IPS-11a (cell line): ENCODE results near the gene IRF6.

Experiments
- H3K4me3 ChIP-seq: one replicate; pipeline ENCODE4 v1.5.1; 2013; ENCODE audit warnings: low read depth, low read length, control low read depth

IRF6 gene

GRCh38 chr1:209805875-209806760, at the start of gene IRF6:
Gene IRF6, minus strand, starts transcription at chr1:209806142. Its CDS starts 4,729 bp downstream, at chr1:209801413.
- peak within 1 kb of the TSS; percentile 79 for H3K4me3 ChIP-seq

- no peak overlapping the region for H3K4me3 ChIP-seq
Observed at GRCh38 chr1:209855623-209856022, 49.7 kb upstream of the IRF6 start.

GRCh38 chr1:209855006-209855405, 49.1 kb upstream of the IRF6 start:
- no peak overlapping the region for H3K4me3 ChIP-seq

GRCh38 chr1:209854196-209854595, 48.3 kb upstream of the IRF6 start:
- H3K4me3 ChIP-seq, result no peak overlapping the region

- no peak overlapping the region for H3K4me3 ChIP-seq
Observed at GRCh38 chr1:209853676-209854075, 47.7 kb upstream of the IRF6 start.

- H3K4me3 ChIP-seq, result no peak overlapping the region
Observed at GRCh38 chr1:209850342-209850979, 44.5 kb upstream of the IRF6 start.

- H3K4me3 ChIP-seq, result no peak overlapping the region
Observed at GRCh38 chr1:209849388-209849787, 43.4 kb upstream of the IRF6 start.

- H3K4me3 ChIP-seq, result no peak overlapping the region
Observed at GRCh38 chr1:209845408-209845725, 39.4 kb upstream of the IRF6 start.

GRCh38 chr1:209844695-209845407, 38.9 kb upstream of the IRF6 start:
- no peak overlapping the region for H3K4me3 ChIP-seq

- no peak overlapping the region for H3K4me3 ChIP-seq
Observed at GRCh38 chr1:209840611-209841010, 34.7 kb upstream of the IRF6 start.

GRCh38 chr1:209839875-209840546, 34.1 kb upstream of the IRF6 start:
- H3K4me3 ChIP-seq, result no peak overlapping the region

- no peak overlapping the region for H3K4me3 ChIP-seq
Observed at GRCh38 chr1:209838537-209838936, 32.6 kb upstream of the IRF6 start.

GRCh38 chr1:209837671-209838070, 31.7 kb upstream of the IRF6 start:
- H3K4me3 ChIP-seq, result no peak overlapping the region

GRCh38 chr1:209835782-209836298, 29.9 kb upstream of the IRF6 start:
- H3K4me3 ChIP-seq, result no peak overlapping the region

GRCh38 chr1:209831615-209832014, 25.7 kb upstream of the IRF6 start:
- H3K4me3 ChIP-seq, result no peak overlapping the region

GRCh38 chr1:209830722-209831121, 24.8 kb upstream of the IRF6 start:
- H3K4me3 ChIP-seq, result no peak overlapping the region

GRCh38 chr1:209829716-209830115, 23.8 kb upstream of the IRF6 start:
- H3K4me3 ChIP-seq, result no peak overlapping the region

GRCh38 chr1:209827384-209828262, 21.7 kb upstream of the IRF6 start, which contains the start of gene UTP25:
Gene UTP25, plus strand, starts transcription at chr1:209827972. Its CDS starts 92 bp downstream, at chr1:209828064.
- peak within 1 kb of the TSS; percentile 75 for H3K4me3 ChIP-seq

- H3K4me3 ChIP-seq, result no peak overlapping the region
Observed at GRCh38 chr1:209825591-209826434, 19.9 kb upstream of the IRF6 start.
